Muscle layer of colon (tissue), 2 donors: ENCODE measurements around the gene ABCC9.
"Not testable (repeated sequence)": the region's sequence is repeated elsewhere in the genome, so short reads cannot be mapped to it uniquely, and the experiment has no call there.

Experiments used
- H3K27ac ChIP-seq: one replicate; pipeline ENCODE4 v1.7.0; 2013; ENCODE audit warnings: low read depth, mild to moderate bottlenecking, low read length, moderate library complexity
- H3K27me3 ChIP-seq, 2 donors: one replicate each; pipeline ENCODE4 v1.7.0; 2013; ENCODE audit warnings: low read length in 2 of 2, mild to moderate bottlenecking in 2 of 2; ENCODE audit not compliant: insufficient read depth in 2 of 2, control insufficient read depth in 1 of 2
- H3K36me3 ChIP-seq: one replicate; pipeline ENCODE4 v1.7.0; 2013; ENCODE audit warnings: mild to moderate bottlenecking, low read length; ENCODE audit not compliant: insufficient read depth
- H3K4me1 ChIP-seq: one replicate; pipeline ENCODE4 v1.7.0; 2013; ENCODE audit warnings: mild to moderate bottlenecking, low read length; ENCODE audit not compliant: insufficient read depth
- H3K4me3 ChIP-seq, 2 donors: one replicate each; pipeline ENCODE4 v1.7.0; 2013; ENCODE audit warnings: low read length in 2 of 2, low read depth in 1 of 2, mild to moderate bottlenecking in 1 of 2, moderate library complexity in 1 of 2
- H3K9ac ChIP-seq: one replicate; pipeline ENCODE4 v1.7.0; 2013; ENCODE audit warnings: low read length
- H3K9me3 ChIP-seq: one replicate; pipeline ENCODE4 v1.7.0; 2013; ENCODE audit warnings: mild to moderate bottlenecking, low read length
- donor health status: abdominal sarcoma.
- donor health status: Adenocarcinoma of cecum.

Gene ABCC9

DNA sequence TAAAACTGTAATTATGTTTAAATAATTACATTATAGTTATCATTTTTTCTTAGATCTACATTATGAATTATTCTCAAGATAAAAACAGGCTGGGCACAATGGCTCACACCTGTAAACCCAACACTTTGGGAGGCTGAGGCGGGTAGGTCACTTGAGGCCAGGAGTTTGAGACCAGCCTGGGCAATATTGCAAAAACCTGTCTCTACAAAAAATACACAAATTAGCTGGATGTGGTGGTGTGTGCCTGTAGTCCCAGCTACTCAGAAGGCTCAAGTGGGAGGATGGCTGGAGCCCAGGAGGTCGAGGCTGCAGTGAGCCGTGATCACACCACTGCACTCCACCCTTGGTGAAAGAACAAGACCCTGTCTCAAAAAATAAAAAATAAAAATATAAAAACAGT lies 126.4 kb downstream of the ABCC9 start:
- Histone ChIP-seq H3K4me3 (no peak overlapping the region), H3K27ac (no peak overlapping the region), H3K9ac (no peak overlapping the region), H3K9me3 (no peaks in the 10 kb centered on the region), H3K36me3 (peaks cover 5% of the 10 kb centered on the region), H3K27me3 (no peaks in the 10 kb centered on the region), H3K4me1 (peaks cover 13% of the 10 kb centered on the region)

GRCh38 chr12:21814327-21814726 lies 126.9 kb downstream of the ABCC9 start:
- Histone ChIP-seq H3K27ac (no peak overlapping the region), H3K36me3 (peaks cover 5% of the 10 kb centered on the region), H3K27me3 (no peaks in the 10 kb centered on the region), H3K9me3 (no peaks in the 10 kb centered on the region), H3K9ac (no peak overlapping the region), H3K4me3 (no peak overlapping the region), H3K4me1 (peaks cover 8% of the 10 kb centered on the region)

DNA sequence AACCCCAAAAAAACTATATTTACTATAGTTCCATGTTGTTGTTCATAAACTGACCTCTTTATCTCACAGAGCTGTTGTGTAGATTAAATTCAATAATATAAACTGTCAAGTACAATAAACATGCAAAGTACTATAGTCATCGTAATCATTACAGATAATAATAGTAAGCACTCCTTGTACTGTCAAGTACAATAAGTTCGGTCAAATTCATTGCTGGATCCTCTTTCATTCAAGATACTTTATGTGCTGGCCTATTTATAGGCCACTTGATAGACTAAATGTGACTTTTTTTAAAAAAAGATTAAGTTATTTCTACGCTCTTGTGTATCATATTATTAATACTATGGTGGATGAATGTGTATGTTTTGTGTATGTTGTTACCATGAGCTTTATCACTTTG lies 127.5 kb downstream of the ABCC9 start:
- H3K9ac ChIP-seq: no peak overlapping the region
- no peak overlapping the region for H3K4me3 ChIP-seq
- peaks cover 5% of the 10 kb centered on the region for H3K36me3 ChIP-seq
- no peaks in the 10 kb centered on the region for H3K9me3 ChIP-seq
- H3K27me3 ChIP-seq: no peaks in the 10 kb centered on the region
- H3K4me1 ChIP-seq: peaks cover 3% of the 10 kb centered on the region
- no peak overlapping the region for H3K27ac ChIP-seq

- no peaks in the 10 kb centered on the region for H3K9me3 ChIP-seq
- H3K4me1 ChIP-seq: no peaks in the 10 kb centered on the region
- H3K36me3 ChIP-seq: peaks cover 5% of the 10 kb centered on the region
- H3K4me3 ChIP-seq: no peak overlapping the region
- no peak overlapping the region for H3K9ac ChIP-seq
- no peaks in the 10 kb centered on the region for H3K27me3 ChIP-seq
- no peak overlapping the region for H3K27ac ChIP-seq
Observed at GRCh38 chr12:21813125-21813524, 128.1 kb downstream of the ABCC9 start.

GRCh38 chr12:21812340-21812739 lies 128.9 kb downstream of the ABCC9 start:
- H3K9me3 ChIP-seq, H3K36me3 ChIP-seq, H3K27ac ChIP-seq, H3K4me3 ChIP-seq, H3K27me3 ChIP-seq, H3K4me1 ChIP-seq, H3K9ac ChIP-seq: not testable (repeated sequence)

DNA sequence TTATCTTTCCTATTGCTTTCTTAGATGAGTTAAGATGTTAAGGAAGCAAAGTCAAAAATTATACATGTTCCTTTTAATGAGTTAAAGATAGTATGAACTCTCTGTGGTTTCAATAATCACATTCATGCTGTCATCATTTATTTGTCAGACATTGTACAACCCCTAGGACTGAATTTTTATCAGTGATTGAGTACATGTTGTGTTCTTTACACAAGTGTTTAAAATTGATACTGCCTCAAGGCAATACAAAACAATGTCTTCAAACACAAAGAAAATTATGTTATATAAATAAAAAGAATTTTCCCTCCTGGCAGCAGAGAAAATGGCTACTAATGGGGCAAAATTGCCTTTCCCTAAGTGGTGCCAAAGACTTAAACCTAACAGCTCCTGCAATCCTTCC lies 132.1 kb downstream of the ABCC9 start:
- Histone ChIP-seq H3K27ac (no peak overlapping the region), H3K9me3 (no peaks in the 10 kb centered on the region), H3K9ac (no peak overlapping the region), H3K4me3 (no peak overlapping the region), H3K27me3 (no peaks in the 10 kb centered on the region), H3K36me3 (no peaks in the 10 kb centered on the region), H3K4me1 (no peaks in the 10 kb centered on the region)

DNA sequence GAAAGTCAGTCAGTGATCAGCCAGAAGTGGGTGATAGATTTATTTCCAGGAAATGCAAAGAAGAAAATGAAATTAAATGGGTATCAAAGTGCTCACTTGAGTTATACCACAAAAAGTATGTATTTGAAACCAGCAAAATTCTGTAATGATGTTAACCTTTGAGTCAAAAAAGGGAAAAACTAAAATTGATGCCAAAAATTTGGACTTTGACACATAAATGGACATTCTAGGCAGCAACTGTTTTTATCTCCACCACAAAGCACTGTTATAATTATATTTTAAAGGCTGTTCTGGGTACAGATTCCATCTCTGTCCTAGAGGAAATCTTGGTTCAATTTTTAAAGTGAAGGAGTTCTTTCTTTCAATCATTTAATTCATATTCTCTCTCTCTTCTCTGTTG lies 135.0 kb downstream of the ABCC9 start:
- H3K4me3 ChIP-seq: no peak overlapping the region
- no peaks in the 10 kb centered on the region for H3K9me3 ChIP-seq
- no peaks in the 10 kb centered on the region for H3K36me3 ChIP-seq
- no peak overlapping the region for H3K27ac ChIP-seq
- H3K9ac ChIP-seq: no peak overlapping the region
- no peaks in the 10 kb centered on the region for H3K4me1 ChIP-seq
- no peaks in the 10 kb centered on the region for H3K27me3 ChIP-seq

DNA sequence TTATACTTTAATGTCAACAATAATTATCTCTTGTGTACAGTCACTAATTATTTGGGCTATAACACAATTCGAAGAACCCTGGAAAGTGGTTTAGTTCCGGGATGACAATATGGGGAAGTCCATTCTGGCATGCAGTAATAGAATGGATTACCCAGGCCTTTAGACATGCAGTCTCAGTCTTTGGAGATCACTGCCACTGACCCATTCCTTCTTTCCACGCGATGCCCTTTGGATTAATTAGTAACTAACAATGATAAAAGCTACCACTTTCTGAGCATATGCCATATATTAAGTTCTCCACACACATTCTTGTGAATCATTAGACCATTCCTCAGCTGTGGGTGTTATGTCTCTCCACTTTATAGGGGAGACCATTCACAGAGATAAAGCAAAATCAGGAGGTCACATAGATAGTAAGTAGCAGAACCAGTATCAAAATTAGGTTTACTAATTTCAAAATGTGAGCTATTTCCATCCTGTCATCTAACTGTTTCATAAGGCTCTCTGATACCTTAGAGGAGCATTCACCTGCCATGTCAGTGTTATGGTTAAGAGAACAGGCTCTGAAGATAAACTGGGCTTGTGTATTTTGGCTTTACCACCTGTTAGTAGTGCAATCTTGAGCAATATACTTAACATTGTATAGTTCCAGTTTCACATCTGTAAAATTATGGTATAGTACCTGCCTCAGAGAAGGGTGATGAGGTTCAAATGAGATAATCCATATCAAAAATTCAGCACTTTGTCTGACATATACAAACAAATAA lies 139.5 kb downstream of the ABCC9 start:
- no peaks in the 10 kb centered on the region for H3K36me3 ChIP-seq
- H3K9ac ChIP-seq: no peak overlapping the region
- no peak overlapping the region for H3K4me3 ChIP-seq
- no peaks in the 10 kb centered on the region for H3K4me1 ChIP-seq
- no peaks in the 10 kb centered on the region for H3K27me3 ChIP-seq
- no peak overlapping the region for H3K27ac ChIP-seq
- no peaks in the 10 kb centered on the region for H3K9me3 ChIP-seq

- H3K9me3 ChIP-seq: no peaks in the 10 kb centered on the region
- H3K27me3 ChIP-seq: no peaks in the 10 kb centered on the region
- no peak overlapping the region for H3K9ac ChIP-seq
- no peaks in the 10 kb centered on the region for H3K4me1 ChIP-seq
- H3K36me3 ChIP-seq: no peaks in the 10 kb centered on the region
- H3K27ac ChIP-seq: no peak overlapping the region
- no peak overlapping the region for H3K4me3 ChIP-seq
Observed at GRCh38 chr12:21800011-21800410, 141.2 kb downstream of the ABCC9 start.

GRCh38 chr12:21797539-21797938 lies 143.7 kb downstream of the ABCC9 start:
- H3K36me3 ChIP-seq: no peaks in the 10 kb centered on the region
- no peak overlapping the region for H3K27ac ChIP-seq
- no peaks in the 10 kb centered on the region for H3K27me3 ChIP-seq
- no peaks in the 10 kb centered on the region for H3K4me1 ChIP-seq
- H3K9ac ChIP-seq: no peak overlapping the region
- H3K9me3 ChIP-seq: no peaks in the 10 kb centered on the region
- no peak overlapping the region for H3K4me3 ChIP-seq

DNA sequence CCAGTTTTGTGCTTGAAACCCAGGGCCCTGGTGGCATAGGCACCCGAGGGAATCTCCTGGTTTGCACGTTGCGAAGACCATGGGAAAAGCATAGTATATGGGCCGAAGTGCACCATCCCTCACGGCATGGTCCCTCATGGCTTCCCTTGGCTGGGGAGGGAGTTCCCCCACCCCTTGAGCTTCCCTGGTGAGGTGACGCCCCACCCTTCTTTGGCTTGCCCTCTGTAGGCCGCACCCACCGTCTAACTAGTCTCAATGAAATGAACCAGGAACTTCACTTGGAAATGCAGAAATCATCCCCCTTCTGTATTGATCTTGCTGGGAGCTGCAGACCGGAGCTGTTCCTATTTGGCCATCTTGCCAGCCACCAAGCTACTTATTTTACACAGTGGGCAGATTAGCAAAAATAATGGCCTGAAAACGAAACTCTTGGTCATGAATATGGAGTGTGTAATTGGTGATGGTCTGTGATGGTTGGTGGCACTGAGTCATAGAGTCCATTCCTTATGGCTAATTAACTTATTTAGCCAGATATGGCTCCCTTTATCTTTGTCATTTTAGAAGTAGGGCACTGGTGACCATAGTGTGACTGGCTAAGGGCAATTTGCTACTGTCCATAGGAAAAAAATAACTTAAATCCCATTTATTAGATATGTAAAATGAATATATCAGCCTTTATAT lies 145.4 kb downstream of the ABCC9 start:
- no peak overlapping the region for H3K27ac ChIP-seq
- no peak overlapping the region for H3K4me3 ChIP-seq
- no peaks in the 10 kb centered on the region for H3K4me1 ChIP-seq
- no peaks in the 10 kb centered on the region for H3K9me3 ChIP-seq
- no peaks in the 10 kb centered on the region for H3K27me3 ChIP-seq
- H3K36me3 ChIP-seq: no peaks in the 10 kb centered on the region
- H3K9ac ChIP-seq: no peak overlapping the region
